DND-41 (cell line): ENCODE measurements around the gene KIF18A.

Experiments used
- CTCF ChIP-seq: IDR thresholded peaks from 2 replicates; pipeline ENCODE4 v1.5.1; 2012; ENCODE audit warnings: borderline replicate concordance, low read length, moderate library complexity, mild to moderate bottlenecking; ENCODE audit not compliant: poor library complexity, severe bottlenecking; ENCODE audit errors: extremely low read depth
- EZH2 ChIP-seq: IDR thresholded peaks from 3 replicates; pipeline ENCODE4 v1.6.1; 2012; ENCODE audit warnings: borderline replicate concordance, low read depth, mild to moderate bottlenecking, moderate library complexity, low read length, inconsistent platforms; ENCODE audit not compliant: severe bottlenecking

GRCh38 chr11:28058333-28058732 lies 49.6 kb downstream of the KIF18A start:
- TF ChIP-seq EZH2, result no peak
- no peak for TF ChIP-seq CTCF
